IMR-90 (cell line): ENCODE measurements around the gene HBM. TPM values are rescaled to one million over a fixed set of nuclear protein-coding genes. Genes with fewer than 3 reads are reported as not detected.
"Not testable (repeated sequence)": the region's sequence is repeated elsewhere in the genome, so short reads cannot be mapped to it uniquely, and the experiment has no call there.

Source experiments
- ATAC-seq: fragments of 200-7000 bp; cut with Tn5 transposase; 2 replicates; pipeline ENCODE4 v1.9.1; 2020; ENCODE audit warnings: low read depth, mild to moderate bottlenecking, moderate library complexity
- BruUV-seq: library from RNA; stranded (reverse); fragments of 400-500 nt; replicated peaks from 2 replicates; lab custom pipeline; 2021; lab: Mats Ljungman, UMichigan
- CTCF ChIA-PET: fragments of 300-600 bp; formaldehyde crosslinking; extraction: SDS; loops from one replicate; lab custom pipeline; 2021; ENCODE audit warnings: antibody characterized with exemption; lab: Yijun Ruan, JAX
- POLR2A ChIA-PET: fragments of 300-600 bp; sonication (Branson Sonifier 250); formaldehyde crosslinking; loops from one replicate; lab custom pipeline; 2022; ENCODE audit warnings: antibody characterized with exemption; ENCODE audit not compliant: unreplicated experiment; lab: Charles Lee
- DNase-seq: peaks from one replicate; pipeline ENCODE4 v3.0.0; 2013
- H2AFZ ChIP-seq: replicated peaks from 2 replicates; pipeline ENCODE3; 2013; ENCODE audit warnings: low read length, mild to moderate bottlenecking; ENCODE audit not compliant: poor library complexity
- H2AK5ac ChIP-seq: 2 replicates; pipeline ENCODE4 v1.6.1; 2013; ENCODE audit warnings: low read depth, low read length, inconsistent platforms
- H2AK9ac ChIP-seq: replicated peaks from 2 replicates; pipeline ENCODE3; 2013; ENCODE audit warnings: mild to moderate bottlenecking, low read depth, low read length, moderate library complexity; ENCODE audit not compliant: poor library complexity
- H2BK120ac ChIP-seq: 2 replicates; pipeline ENCODE4 v1.6.1; 2013; ENCODE audit warnings: low read depth, low read length, inconsistent platforms
- H2BK15ac ChIP-seq: 3 replicates; pipeline ENCODE4 v1.6.1; 2013; ENCODE audit warnings: low read depth, low read length, inconsistent platforms
- H2BK20ac ChIP-seq: 2 replicates; pipeline ENCODE4 v1.6.1; 2013; ENCODE audit warnings: low read depth, mild to moderate bottlenecking, inconsistent platforms, low read length, moderate library complexity
- H2BK5ac ChIP-seq: 2 replicates; pipeline ENCODE4 v1.6.1; 2013; ENCODE audit warnings: mild to moderate bottlenecking, low read depth, low read length, inconsistent platforms; ENCODE audit not compliant: poor library complexity, severe bottlenecking
- H3K14ac ChIP-seq: replicated peaks from 2 replicates; pipeline ENCODE4 v1.6.1; 2013; ENCODE audit warnings: low read depth, low read length, inconsistent platforms
- H3K18ac ChIP-seq: 2 replicates; pipeline ENCODE4 v1.6.1; 2013; ENCODE audit warnings: low read depth, low read length, control low read depth
- H3K23ac ChIP-seq: 2 replicates; pipeline ENCODE4 v1.6.1; 2013; ENCODE audit warnings: low read depth, low read length, inconsistent platforms
- H3K27ac ChIP-seq: 2 replicates; pipeline ENCODE4 v1.5.1; 2013; ENCODE audit warnings: mild to moderate bottlenecking, control low read depth, low read length; ENCODE audit not compliant: insufficient read depth
- H3K27me3 ChIP-seq: 2 replicates; pipeline ENCODE4 v1.6.1; 2013; ENCODE audit warnings: low read length; ENCODE audit not compliant: control insufficient read depth, insufficient read depth
- H3K36me3 ChIP-seq: 2 replicates; pipeline ENCODE4 v1.6.1; 2013; ENCODE audit warnings: low read length, mixed read lengths; ENCODE audit not compliant: control insufficient read depth, insufficient read depth
- H3K4ac ChIP-seq: 2 replicates; pipeline ENCODE4 v1.6.1; 2013; ENCODE audit warnings: low read depth, low read length, inconsistent platforms
- H3K4me1 ChIP-seq: 2 replicates; pipeline ENCODE4 v1.6.1; 2013; ENCODE audit warnings: low read length, mixed read lengths; ENCODE audit not compliant: control insufficient read depth, insufficient read depth
- H3K4me2 ChIP-seq: 2 replicates; pipeline ENCODE4 v1.6.1; 2013; ENCODE audit warnings: low read depth, mild to moderate bottlenecking, control low read depth, low read length, moderate library complexity
- H3K4me3 ChIP-seq: 2 replicates; pipeline ENCODE4 v1.5.1; 2013; ENCODE audit warnings: low read depth, mild to moderate bottlenecking, control low read depth, low read length, moderate library complexity; ENCODE audit not compliant: insufficient read depth
- H3K56ac ChIP-seq: 2 replicates; pipeline ENCODE4 v1.6.1; 2013; ENCODE audit warnings: low read length, inconsistent platforms; ENCODE audit not compliant: insufficient read depth; ENCODE audit errors: extremely low read depth
- H3K79me1 ChIP-seq, 2 experiments: 2 replicates each; pipeline ENCODE4 v1.6.1; 2013; ENCODE audit warnings: low read length in 2 of 2, inconsistent platforms in 1 of 2, low read depth in 1 of 2
- H3K9ac ChIP-seq: 2 replicates; pipeline ENCODE4 v1.6.1; 2013; ENCODE audit warnings: low read depth, low read length, control low read depth
- H3K9me1 ChIP-seq: 2 replicates; pipeline ENCODE4 v1.6.1; 2013; ENCODE audit warnings: low read length, inconsistent platforms; ENCODE audit not compliant: insufficient read depth
- H3K9me3 ChIP-seq: 2 replicates; pipeline ENCODE4 v1.6.1; 2013; ENCODE audit warnings: low read length; ENCODE audit not compliant: control insufficient read depth, insufficient read depth
- H4K20me1 ChIP-seq: 2 replicates; pipeline ENCODE4 v1.6.1; 2013; ENCODE audit warnings: low read length, inconsistent platforms; ENCODE audit not compliant: insufficient read depth
- H4K5ac ChIP-seq: 2 replicates; pipeline ENCODE4 v1.6.1; 2013; ENCODE audit warnings: mild to moderate bottlenecking, low read depth, low read length, control low read depth
- H4K8ac ChIP-seq, 2 experiments: 2 replicates each; pipeline ENCODE4 v1.6.1; 2013; ENCODE audit warnings: low read depth in 2 of 2, low read length in 2 of 2, control low read depth in 1 of 2, inconsistent platforms in 1 of 2
- H4K91ac ChIP-seq: 2 replicates; pipeline ENCODE4 v1.6.1; 2013; ENCODE audit warnings: low read depth, low read length, inconsistent platforms; ENCODE audit not compliant: insufficient read depth
- CEBPB ChIP-seq: IDR thresholded peaks from 2 replicates; pipeline ENCODE4 v1.6.1; 2012; ENCODE audit warnings: low read depth, low read length, improper control_type of control experiment
- WGBS, 2 experiments: methylation state at CpG; one replicate each; pipeline versions ENCODE4 v1.1.5 to v1.1.7; 2013; ENCODE audit warnings: missing lambda C conversion rate in 2 of 2; ENCODE audit not compliant: insufficient read length in 1 of 2; ENCODE audit errors: extremely low coverage in 2 of 2; 5-methylcytosine and 5-hydroxymethylcytosine counted together
- dilution Hi-C: fragments of 300-500 bp; cut with HindIII; formaldehyde crosslinking; loops from one replicate; pipeline ENCODE4 v1.14.3; 2018; ENCODE audit warnings: low sequenced_read_pairs; ENCODE audit not compliant: unreplicated experiment
- in situ Hi-C: fragments of 300-500 bp; cut with MboI; formaldehyde crosslinking; loops from 3 replicates; pipeline ENCODE4 v1.14.3; 2019; ENCODE audit warnings: low sequenced_read_pairs, inconsistent platforms, mixed read lengths
- intact Hi-C: fragments of 100-400 bp; cut with micrococcal nuclease; formaldehyde crosslinking; loops from 2 replicates; pipeline ENCODE4 v1.10.0; 2022
- polyA plus RNA-seq, 3 experiments: library from polyadenylated mRNA; depleted of rRNA; stranded (reverse); fragments of >200 nt; gene quantifications; 2 replicates each; pipeline ENCODE4 v1.2.3, GENCODE V29; 2012; ENCODE audit warnings: low replicate concordance in 1 of 3
- total RNA-seq: library from RNA; depleted of rRNA; stranded (reverse); fragments of >200 nt; gene quantifications from 2 replicates; pipeline ENCODE4 v1.2.3, GENCODE V29; 2012

Gene HBM
- total and polyA plus RNA-seq, 2 of the 4 experiments (the other 2 are of a cell fraction), result not detected

- H3K4me2 ChIP-seq, H3K27me3 ChIP-seq, H2BK20ac ChIP-seq, H3K23ac ChIP-seq, H2BK15ac ChIP-seq, H3K56ac ChIP-seq, H3K18ac ChIP-seq, intact Hi-C loops, H4K5ac ChIP-seq, H3K4ac ChIP-seq, in situ Hi-C loops, H2BK5ac ChIP-seq, H3K9me3 ChIP-seq, H3K27ac ChIP-seq, H2AFZ ChIP-seq, H2AK9ac ChIP-seq, H2BK120ac ChIP-seq, H4K91ac ChIP-seq, H3K4me1 ChIP-seq, H3K14ac ChIP-seq, H3K9ac ChIP-seq, dilution Hi-C loops, H3K9me1 ChIP-seq, POLR2A ChIA-PET, H4K8ac ChIP-seq, H3K4me3 ChIP-seq, BruUV-seq, H2AK5ac ChIP-seq: not testable (repeated sequence)
- peak; percentile 21; the same call in 1 of the 2 replicates for TF ChIP-seq CEBPB
- CTCF ChIA-PET, result interaction anchor here (0.6 kb wide), 1 partner anchor 59 kb away, joined by 4 read pairs; no protein-coding TSS in a partner anchor
- peaks cover 65% of the 10 kb centered on the region for H4K20me1 ChIP-seq
- peaks cover 42 to 81% of the 10 kb centered on the region in 2 experiments for H3K79me1 ChIP-seq
- WGBS, 2 experiments, result no CpG with 5 or more reads among the region's 4 CpGs
- DNase-seq, result peak; percentile 15
- peak; percentile 58 for ATAC-seq
- peaks cover 56% of the 10 kb centered on the region for H3K36me3 ChIP-seq
These were observed 43.6 kb downstream of the HBM start for GRCh38 chr16:209359-209758.

- dilution Hi-C loops, H2BK120ac ChIP-seq, H4K8ac ChIP-seq, H3K9me3 ChIP-seq, H3K27ac ChIP-seq, H3K9ac ChIP-seq, H3K18ac ChIP-seq, intact Hi-C loops, H3K14ac ChIP-seq, H3K27me3 ChIP-seq, H3K4me2 ChIP-seq, BruUV-seq, H3K56ac ChIP-seq, H3K9me1 ChIP-seq, H3K4ac ChIP-seq, H3K23ac ChIP-seq, H2AFZ ChIP-seq, ATAC-seq, H3K4me1 ChIP-seq, H2BK5ac ChIP-seq, H4K91ac ChIP-seq, H2BK20ac ChIP-seq, POLR2A ChIA-PET, H2AK5ac ChIP-seq, H4K5ac ChIP-seq, H2AK9ac ChIP-seq, in situ Hi-C loops, H3K4me3 ChIP-seq, DNase-seq, H2BK15ac ChIP-seq: not testable (repeated sequence)
- Histone ChIP-seq H3K79me1 (peaks cover 34 to 80% of the 10 kb centered on the region in 2 experiments), H3K36me3 (peaks cover 50% of the 10 kb centered on the region), H4K20me1 (peaks cover 83% of the 10 kb centered on the region)
- WGBS, 2 experiments, result 91% methylated on average over 4 of the region's 14 CpGs; no CpG with 5 or more reads in 1 of the 2 experiments
- CTCF ChIA-PET, result interaction anchor here (0.6 kb wide), 1 partner anchor 13 kb away, joined by 5 read pairs; no protein-coding TSS in a partner anchor
These were observed 45.9 kb downstream of the HBM start for GRCh38 chr16:211631-212180.
